Measurements from ENCODE around the gene DDX11.
"Not testable (repeated sequence)": the region's sequence is repeated elsewhere in the genome, so short reads cannot be mapped to it uniquely, and the experiment has no call there.

DDX11 gene

GRCh38 chr12:31073527-31074332 is at the start of gene DDX11:
TSS of gene DDX11 (plus strand) at chr12:31073860. CDS start at chr12:31078394, 4,534 bp downstream.
- peak; percentile 77 for ATAC-seq (replicated peaks; ENCODE audit: extremely low read depth, poor library complexity, severe bottlenecking)
- Mint-ChIP-seq H3K4me1 (peaks cover 13% of the 10 kb centered on the region), H3K4me3 (peak within 1 kb of the TSS; percentile 97), H3K27ac (ENCODE audit: low read depth) (peak within 1 kb of the TSS; percentile 83), H3K36me3 (ENCODE audit: insufficient read depth) (peaks cover 12% of the 10 kb centered on the region)
- H3K27me3 Mint-ChIP-seq, H3K9me3 Mint-ChIP-seq: not testable (repeated sequence)
- peak; percentile 84 to 88 for DNase-seq (ENCODE audit: low spot score in 2 of 2)

- Mint-ChIP-seq H3K36me3 (ENCODE audit: insufficient read depth) (no peaks in the 10 kb centered on the region), H3K4me1 (no peaks in the 10 kb centered on the region), H3K9me3 (no peaks in the 10 kb centered on the region), H3K4me3 (no peak overlapping the region), H3K27me3 (peaks cover 41% of the 10 kb centered on the region), H3K27ac (ENCODE audit: low read depth) (no peak overlapping the region)
- no peak for ATAC-seq (replicated peaks; ENCODE audit: extremely low read depth, poor library complexity, severe bottlenecking)
- DNase-seq (ENCODE audit: low spot score in 2 of 2): no peak
Measured at GRCh38 chr12:31026202-31026601, 47.5 kb upstream of the DDX11 start.

- not testable (repeated sequence) for H3K36me3 Mint-ChIP-seq (ENCODE audit: insufficient read depth); H3K4me3 Mint-ChIP-seq; H3K4me1 Mint-ChIP-seq; DNase-seq (ENCODE audit: low spot score in 2 of 2); H3K9me3 Mint-ChIP-seq; ATAC-seq (replicated peaks; ENCODE audit: extremely low read depth, poor library complexity, severe bottlenecking); H3K27ac Mint-ChIP-seq (ENCODE audit: low read depth)
- H3K27me3 Mint-ChIP-seq: peaks cover 33% of the 10 kb centered on the region
Measured at GRCh38 chr12:31027006-31027405, 46.7 kb upstream of the DDX11 start.

- Mint-ChIP-seq H3K4me1 (no peaks in the 10 kb centered on the region), H3K9me3 (no peaks in the 10 kb centered on the region), H3K27me3 (peaks cover 24% of the 10 kb centered on the region), H3K27ac (ENCODE audit: low read depth) (no peak overlapping the region), H3K36me3 (ENCODE audit: insufficient read depth) (no peaks in the 10 kb centered on the region), H3K4me3 (no peak overlapping the region)
- no peak for ATAC-seq (replicated peaks; ENCODE audit: extremely low read depth, poor library complexity, severe bottlenecking)
- no peak for DNase-seq (ENCODE audit: low spot score in 2 of 2)
Measured at GRCh38 chr12:31029468-31029867, 44.2 kb upstream of the DDX11 start.

- no peak for DNase-seq (ENCODE audit: low spot score in 2 of 2)
- Mint-ChIP-seq H3K9me3 (no peaks in the 10 kb centered on the region), H3K36me3 (ENCODE audit: insufficient read depth) (no peaks in the 10 kb centered on the region), H3K4me1 (no peaks in the 10 kb centered on the region), H3K4me3 (no peak overlapping the region), H3K27ac (ENCODE audit: low read depth) (no peak overlapping the region), H3K27me3 (peaks cover 19% of the 10 kb centered on the region)
- ATAC-seq (replicated peaks; ENCODE audit: extremely low read depth, poor library complexity, severe bottlenecking): no peak
Measured at GRCh38 chr12:31029916-31030562, 43.6 kb upstream of the DDX11 start.

- DNase-seq (ENCODE audit: low spot score in 2 of 2) (no peak), ATAC-seq (replicated peaks; ENCODE audit: extremely low read depth, poor library complexity, severe bottlenecking) (no peak)
- Mint-ChIP-seq H3K27ac (ENCODE audit: low read depth) (no peak overlapping the region), H3K27me3 (peaks cover 26% of the 10 kb centered on the region), H3K9me3 (no peaks in the 10 kb centered on the region), H3K4me3 (no peak overlapping the region), H3K4me1 (no peaks in the 10 kb centered on the region), H3K36me3 (ENCODE audit: insufficient read depth) (peaks cover 2% of the 10 kb centered on the region)
Measured at GRCh38 chr12:31031951-31032335, 41.7 kb upstream of the DDX11 start.

GRCh38 chr12:31033146-31033545 is 40.5 kb upstream of the DDX11 start:
- H3K9me3 Mint-ChIP-seq: no peaks in the 10 kb centered on the region
- H3K4me3 Mint-ChIP-seq: no peak overlapping the region
- H3K27me3 Mint-ChIP-seq: peaks cover 33% of the 10 kb centered on the region
- ATAC-seq (replicated peaks; ENCODE audit: extremely low read depth, poor library complexity, severe bottlenecking) (no peak), DNase-seq (ENCODE audit: low spot score in 2 of 2) (no peak)
- H3K27ac Mint-ChIP-seq (ENCODE audit: low read depth): no peak overlapping the region
- peaks cover 2% of the 10 kb centered on the region for H3K36me3 Mint-ChIP-seq (ENCODE audit: insufficient read depth)
- no peaks in the 10 kb centered on the region for H3K4me1 Mint-ChIP-seq

GRCh38 chr12:31033681-31034080 is 40.0 kb upstream of the DDX11 start:
- no peak for DNase-seq (ENCODE audit: low spot score in 2 of 2)
- no peaks in the 10 kb centered on the region for H3K4me1 Mint-ChIP-seq
- no peak overlapping the region for H3K4me3 Mint-ChIP-seq
- no peaks in the 10 kb centered on the region for H3K9me3 Mint-ChIP-seq
- peaks cover 38% of the 10 kb centered on the region for H3K27me3 Mint-ChIP-seq
- H3K36me3 Mint-ChIP-seq (ENCODE audit: insufficient read depth): peaks cover 2% of the 10 kb centered on the region
- no peak for ATAC-seq (replicated peaks; ENCODE audit: extremely low read depth, poor library complexity, severe bottlenecking)
- H3K27ac Mint-ChIP-seq (ENCODE audit: low read depth): no peak overlapping the region

GRCh38 chr12:31034372-31034771 is 39.3 kb upstream of the DDX11 start:
- ATAC-seq (replicated peaks; ENCODE audit: extremely low read depth, poor library complexity, severe bottlenecking) (no peak), DNase-seq (ENCODE audit: low spot score in 2 of 2) (no peak)
- H3K4me1 Mint-ChIP-seq: no peaks in the 10 kb centered on the region
- no peak overlapping the region for H3K4me3 Mint-ChIP-seq
- no peaks in the 10 kb centered on the region for H3K9me3 Mint-ChIP-seq
- H3K36me3 Mint-ChIP-seq (ENCODE audit: insufficient read depth): peaks cover 2% of the 10 kb centered on the region
- no peak overlapping the region for H3K27ac Mint-ChIP-seq (ENCODE audit: low read depth)
- peaks cover 42% of the 10 kb centered on the region for H3K27me3 Mint-ChIP-seq

GRCh38 chr12:31035226-31035625 is 38.4 kb upstream of the DDX11 start:
- no peaks in the 10 kb centered on the region for H3K9me3 Mint-ChIP-seq

GRCh38 chr12:31035967-31036665 is 37.5 kb upstream of the DDX11 start:
- Mint-ChIP-seq H3K4me1 (no peaks in the 10 kb centered on the region), H3K36me3 (ENCODE audit: insufficient read depth) (peaks cover 2% of the 10 kb centered on the region), H3K4me3 (no peak overlapping the region), H3K27me3 (peaks cover 42% of the 10 kb centered on the region), H3K9me3 (no peaks in the 10 kb centered on the region), H3K27ac (ENCODE audit: low read depth) (no peak overlapping the region)
- DNase-seq (ENCODE audit: low spot score in 2 of 2) (no peak), ATAC-seq (replicated peaks; ENCODE audit: extremely low read depth, poor library complexity, severe bottlenecking) (no peak)

More at GRCh38 chr12:31035226-31035625, 38.4 kb upstream of the DDX11 start:
- DNase-seq (ENCODE audit: low spot score in 2 of 2) (no peak), ATAC-seq (replicated peaks; ENCODE audit: extremely low read depth, poor library complexity, severe bottlenecking) (no peak)
- H3K36me3 Mint-ChIP-seq (ENCODE audit: insufficient read depth): peaks cover 2% of the 10 kb centered on the region
- no peak overlapping the region for H3K27ac Mint-ChIP-seq (ENCODE audit: low read depth)
- H3K27me3 Mint-ChIP-seq: peaks cover 42% of the 10 kb centered on the region
- H3K4me1 Mint-ChIP-seq: no peaks in the 10 kb centered on the region
- no peak overlapping the region for H3K4me3 Mint-ChIP-seq

- Mint-ChIP-seq H3K9me3 (no peaks in the 10 kb centered on the region), H3K27ac (ENCODE audit: low read depth) (no peak overlapping the region), H3K36me3 (ENCODE audit: insufficient read depth) (peaks cover 2% of the 10 kb centered on the region), H3K27me3 (peaks cover 42% of the 10 kb centered on the region), H3K4me3 (no peak overlapping the region), H3K4me1 (no peaks in the 10 kb centered on the region)
- ATAC-seq (replicated peaks; ENCODE audit: extremely low read depth, poor library complexity, severe bottlenecking): no peak
- no peak for DNase-seq (ENCODE audit: low spot score in 2 of 2)
Measured at GRCh38 chr12:31037028-31037427, 36.6 kb upstream of the DDX11 start.
